WTC11 (cell line): ENCODE results near the gene CMC1.
"Not testable (repeated sequence)": the region's sequence is repeated elsewhere in the genome, so short reads cannot be mapped to it uniquely, and the experiment has no call there.

Source experiments
- E2F5 ChIP-seq: sonication (generic); formaldehyde crosslinking; IDR thresholded peaks from 2 replicates; pipeline ENCODE4 v1.8.1; 2022; ENCODE audit warnings: mild to moderate bottlenecking, moderate library complexity, missing genetic modification reagents
- ERG ChIP-seq: fragments of 250-450 bp; sonication (Bioruptor Pico); IDR thresholded peaks from 2 replicates; pipeline ENCODE4 v1.8.0; 2021; ENCODE audit warnings: mild to moderate bottlenecking
- GTF2I ChIP-seq: fragments of 250-450 bp; sonication (Bioruptor Pico); conservative IDR thresholded peaks from 2 replicates; pipeline ENCODE4 v1.4.0; 2021; ENCODE audit warnings: mild to moderate bottlenecking
- JAZF1 ChIP-seq: fragments of 250-450 bp; sonication (Bioruptor Pico); IDR thresholded peaks from 2 replicates; pipeline ENCODE4 v1.9.0; 2021; ENCODE audit warnings: moderate library complexity, mild to moderate bottlenecking, inconsistent platforms
- JUN ChIP-seq: sonication (generic); formaldehyde crosslinking; IDR thresholded peaks from 2 replicates; pipeline ENCODE4 v1.8.0; 2023; ENCODE audit warnings: mild to moderate bottlenecking, missing genetic modification reagents
- TEAD4 ChIP-seq: sonication (generic); formaldehyde crosslinking; IDR thresholded peaks from 2 replicates; pipeline ENCODE4 v1.8.0; 2022; ENCODE audit warnings: mild to moderate bottlenecking, missing genetic modification reagents
- TF ChIP-seq, protein P1 (sequence below): fragments of 200-600 bp; IDR thresholded peaks from 2 replicates; pipeline ENCODE4 v1.8.0; 2022; ENCODE audit warnings: antibody characterized with exemption
- TF ChIP-seq, protein P2 (sequence below): sonication (generic); formaldehyde crosslinking; IDR thresholded peaks from 2 replicates; pipeline ENCODE4 v1.8.1; 2022; ENCODE audit warnings: mild to moderate bottlenecking, missing genetic modification reagents, moderate library complexity, borderline replicate concordance
- TF ChIP-seq, protein P3 (sequence below): sonication (generic); formaldehyde crosslinking; IDR thresholded peaks from 2 replicates; pipeline ENCODE4 v1.8.1; 2023; ENCODE audit warnings: mild to moderate bottlenecking, missing genetic modification reagents
- TF ChIP-seq, protein P4 (sequence below): sonication (generic); formaldehyde crosslinking; IDR thresholded peaks from 2 replicates; pipeline ENCODE4 v1.8.1; 2023; ENCODE audit warnings: mild to moderate bottlenecking, moderate library complexity, missing genetic modification reagents

- not testable (repeated sequence) for TF ChIP-seq TEAD4; JUN; GTF2I (CRISPR knock-in tag); JAZF1 (CRISPR knock-in tag); ERG (CRISPR knock-in tag); E2F5 (CRISPR knock-in tag)
- TF ChIP-seq, protein P1, sequence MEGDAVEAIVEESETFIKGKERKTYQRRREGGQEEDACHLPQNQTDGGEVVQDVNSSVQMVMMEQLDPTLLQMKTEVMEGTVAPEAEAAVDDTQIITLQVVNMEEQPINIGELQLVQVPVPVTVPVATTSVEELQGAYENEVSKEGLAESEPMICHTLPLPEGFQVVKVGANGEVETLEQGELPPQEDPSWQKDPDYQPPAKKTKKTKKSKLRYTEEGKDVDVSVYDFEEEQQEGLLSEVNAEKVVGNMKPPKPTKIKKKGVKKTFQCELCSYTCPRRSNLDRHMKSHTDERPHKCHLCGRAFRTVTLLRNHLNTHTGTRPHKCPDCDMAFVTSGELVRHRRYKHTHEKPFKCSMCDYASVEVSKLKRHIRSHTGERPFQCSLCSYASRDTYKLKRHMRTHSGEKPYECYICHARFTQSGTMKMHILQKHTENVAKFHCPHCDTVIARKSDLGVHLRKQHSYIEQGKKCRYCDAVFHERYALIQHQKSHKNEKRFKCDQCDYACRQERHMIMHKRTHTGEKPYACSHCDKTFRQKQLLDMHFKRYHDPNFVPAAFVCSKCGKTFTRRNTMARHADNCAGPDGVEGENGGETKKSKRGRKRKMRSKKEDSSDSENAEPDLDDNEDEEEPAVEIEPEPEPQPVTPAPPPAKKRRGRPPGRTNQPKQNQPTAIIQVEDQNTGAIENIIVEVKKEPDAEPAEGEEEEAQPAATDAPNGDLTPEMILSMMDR, result not testable (repeated sequence)
- TF ChIP-seq, protein P2, sequence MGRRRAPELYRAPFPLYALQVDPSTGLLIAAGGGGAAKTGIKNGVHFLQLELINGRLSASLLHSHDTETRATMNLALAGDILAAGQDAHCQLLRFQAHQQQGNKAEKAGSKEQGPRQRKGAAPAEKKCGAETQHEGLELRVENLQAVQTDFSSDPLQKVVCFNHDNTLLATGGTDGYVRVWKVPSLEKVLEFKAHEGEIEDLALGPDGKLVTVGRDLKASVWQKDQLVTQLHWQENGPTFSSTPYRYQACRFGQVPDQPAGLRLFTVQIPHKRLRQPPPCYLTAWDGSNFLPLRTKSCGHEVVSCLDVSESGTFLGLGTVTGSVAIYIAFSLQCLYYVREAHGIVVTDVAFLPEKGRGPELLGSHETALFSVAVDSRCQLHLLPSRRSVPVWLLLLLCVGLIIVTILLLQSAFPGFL, result not testable (repeated sequence)
- TF ChIP-seq, protein P3, sequence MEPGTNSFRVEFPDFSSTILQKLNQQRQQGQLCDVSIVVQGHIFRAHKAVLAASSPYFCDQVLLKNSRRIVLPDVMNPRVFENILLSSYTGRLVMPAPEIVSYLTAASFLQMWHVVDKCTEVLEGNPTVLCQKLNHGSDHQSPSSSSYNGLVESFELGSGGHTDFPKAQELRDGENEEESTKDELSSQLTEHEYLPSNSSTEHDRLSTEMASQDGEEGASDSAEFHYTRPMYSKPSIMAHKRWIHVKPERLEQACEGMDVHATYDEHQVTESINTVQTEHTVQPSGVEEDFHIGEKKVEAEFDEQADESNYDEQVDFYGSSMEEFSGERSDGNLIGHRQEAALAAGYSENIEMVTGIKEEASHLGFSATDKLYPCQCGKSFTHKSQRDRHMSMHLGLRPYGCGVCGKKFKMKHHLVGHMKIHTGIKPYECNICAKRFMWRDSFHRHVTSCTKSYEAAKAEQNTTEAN (CRISPR knock-in tag), result not testable (repeated sequence)
- TF ChIP-seq, protein P4, sequence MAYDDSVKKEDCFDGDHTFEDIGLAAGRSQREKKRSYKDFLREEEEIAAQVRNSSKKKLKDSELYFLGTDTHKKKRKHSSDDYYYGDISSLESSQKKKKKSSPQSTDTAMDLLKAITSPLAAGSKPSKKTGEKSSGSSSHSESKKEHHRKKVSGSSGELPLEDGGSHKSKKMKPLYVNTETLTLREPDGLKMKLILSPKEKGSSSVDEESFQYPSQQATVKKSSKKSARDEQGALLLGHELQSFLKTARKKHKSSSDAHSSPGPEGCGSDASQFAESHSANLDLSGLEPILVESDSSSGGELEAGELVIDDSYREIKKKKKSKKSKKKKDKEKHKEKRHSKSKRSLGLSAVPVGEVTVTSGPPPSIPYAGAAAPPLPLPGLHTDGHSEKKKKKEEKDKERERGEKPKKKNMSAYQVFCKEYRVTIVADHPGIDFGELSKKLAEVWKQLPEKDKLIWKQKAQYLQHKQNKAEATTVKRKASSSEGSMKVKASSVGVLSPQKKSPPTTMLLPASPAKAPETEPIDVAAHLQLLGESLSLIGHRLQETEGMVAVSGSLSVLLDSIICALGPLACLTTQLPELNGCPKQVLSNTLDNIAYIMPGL, result not testable (repeated sequence)
Measured at GRCh38 chr3:28200366-28200848, 41.0 kb upstream of the CMC1 start.
